IPS-NIHi11 (cell line): ENCODE measurements around the gene SV2B.

Experiments used
- DNase-seq: peaks from one replicate; pipeline ENCODE4 v3.0.0; 2012; ENCODE audit warnings: mixed read lengths, low spot score

Gene SV2B

GRCh38 chr15:91104111-91104510, 4.1 kb downstream of the SV2B start:
- no peak for DNase-seq

GRCh38 chr15:91108421-91108820, 8.4 kb downstream of the SV2B start:
- no peak for DNase-seq

- DNase-seq = no peak
These were observed 9.8 kb downstream of the SV2B start for GRCh38 chr15:91109885-91110284.

GRCh38 chr15:91110407-91110806, 10.3 kb downstream of the SV2B start:
- no peak for DNase-seq

GRCh38 chr15:91113030-91113429, 13.0 kb downstream of the SV2B start:
- peak; percentile 27 for DNase-seq

GRCh38 chr15:91114301-91114700, 14.2 kb downstream of the SV2B start:
- DNase-seq = no peak

GRCh38 chr15:91116113-91117067, 16.3 kb downstream of the SV2B start:
- DNase-seq = no peak

GRCh38 chr15:91117375-91117774, 17.3 kb downstream of the SV2B start:
- no peak for DNase-seq

GRCh38 chr15:91118817-91119590, 18.9 kb downstream of the SV2B start:
- DNase-seq = no peak

- DNase-seq = no peak
These were observed 22.2 kb downstream of the SV2B start for GRCh38 chr15:91122296-91122695.

GRCh38 chr15:91124132-91124531, 24.1 kb downstream of the SV2B start:
- no peak for DNase-seq

- DNase-seq = no peak
These were observed 25.1 kb downstream of the SV2B start for GRCh38 chr15:91125162-91125561.

- DNase-seq = no peak
These were observed 26.0 kb downstream of the SV2B start for GRCh38 chr15:91126080-91126479.

- DNase-seq = no peak
These were observed 27.3 kb downstream of the SV2B start for GRCh38 chr15:91127236-91127955.

- no peak for DNase-seq
These were observed 28.0 kb downstream of the SV2B start for GRCh38 chr15:91128016-91128415.

GRCh38 chr15:91129436-91129835, 29.4 kb downstream of the SV2B start:
- DNase-seq = no peak

- DNase-seq = no peak
These were observed 32.0 kb downstream of the SV2B start for GRCh38 chr15:91132079-91132478.

- DNase-seq = no peak
These were observed 33.5 kb downstream of the SV2B start for GRCh38 chr15:91133511-91133910.

- no peak for DNase-seq
These were observed 35.4 kb downstream of the SV2B start for GRCh38 chr15:91135201-91136130.

GRCh38 chr15:91136386-91136923, 36.4 kb downstream of the SV2B start:
- DNase-seq = no peak

- no peak for DNase-seq
These were observed 40.5 kb downstream of the SV2B start for GRCh38 chr15:91140601-91141000.
